Measurements from ENCODE around the gene MYBL2. TPM values are rescaled to one million over a fixed set of nuclear protein-coding genes. Genes with fewer than 3 reads are reported as not detected.

Gene MYBL2
- total and polyA plus RNA-seq, 2 donors (not counting 1 experiment from before 2014, with no cell fraction given), result 2.7 to 35.8 TPM

- no peaks in the 10 kb centered on the region for H3K9me3 Mint-ChIP-seq (ENCODE audit: insufficient read depth)
- no peaks in the 10 kb centered on the region for H3K27me3 Mint-ChIP-seq
- H2AFZ ChIP-seq (ENCODE audit: insufficient read depth, low read depth, low read length, poor library complexity, severe bottlenecking), result no peak overlapping the region
- no peaks in the 10 kb centered on the region for H3K27me3 ChIP-seq (replicated peaks in 1 of 4; ENCODE audit: control extremely low read depth in 1 of 4, control insufficient read depth in 3 of 4, insufficient read depth in 4 of 4, low read length in 3 of 4)
- intact Hi-C loops (cut with micrococcal nuclease), result no loop called here
- H3K27ac Mint-ChIP-seq, result no peak overlapping the region
- H3K4me2 ChIP-seq (replicated peaks; ENCODE audit: low read depth, low read length, poor library complexity, severe bottlenecking), result no peak overlapping the region
- WGBS (ENCODE audit: insufficient coverage), result 100% methylated on average over 2 of the region's 2 CpGs
- no peaks in the 10 kb centered on the region for H4K20me1 ChIP-seq (ENCODE audit: control insufficient read depth, insufficient read depth, low read length, poor library complexity, severe bottlenecking)
- no peaks in the 10 kb centered on the region for H3K79me2 ChIP-seq (ENCODE audit: control insufficient read depth, insufficient read depth, low read length)
- peaks cover 36% of the 10 kb centered on the region for H3K4me1 Mint-ChIP-seq
- no peak overlapping the region for H3K4me3 ChIP-seq (ENCODE audit: control extremely low read depth in 1 of 5, extremely low read depth in 1 of 5, insufficient read depth in 1 of 5, low read depth in 2 of 5, low read length in 4 of 5)
- POLR2A ChIA-PET, result no interaction called here
- peaks cover 0 to 2% of the 10 kb centered on the region in 2 experiments for H3K36me3 ChIP-seq (replicated peaks in 1 of 2; ENCODE audit: control extremely low read depth in 1 of 2, control insufficient read depth in 1 of 2, extremely low read depth in 1 of 2, insufficient read depth in 2 of 2, low read length in 1 of 2)
- H3K4me3 Mint-ChIP-seq, result no peak overlapping the region
- peaks cover 0 to 6% (median 4%) of the 10 kb centered on the region in 3 donors for H3K9me3 ChIP-seq (ENCODE audit: control extremely low read depth in 1 of 3, control insufficient read depth in 2 of 3, insufficient read depth in 1 of 3, low read length in 2 of 3)
- CTCF ChIA-PET, result interaction anchor here (1.0 kb wide), 1 partner anchor 32 kb away, joined by 3 read pairs; no protein-coding TSS in a partner anchor
- DNase-seq (no peak), ATAC-seq (ENCODE audit: low read depth) (no peak)
- no peak overlapping the region for H3K27ac ChIP-seq (ENCODE audit: low read length in 2 of 2)
- H3K9ac ChIP-seq (ENCODE audit: low read length), result no peak overlapping the region
- H3K4me1 ChIP-seq (ENCODE audit: control insufficient read depth in 2 of 2, insufficient read depth in 2 of 2, low read length in 2 of 2), result peaks cover 17 to 30% of the 10 kb centered on the region in 2 donors
- TF ChIP-seq EZH2 (IDR thresholded peaks at IDR 0.05; ENCODE audit: borderline replicate concordance, insufficient read depth, low read depth, low read length, poor library complexity, severe bottlenecking), result no peak
- no peak for TF ChIP-seq CTCF (IDR thresholded peaks at IDR 0.05)
These were observed 58.8 kb downstream of the MYBL2 start for GRCh38 chr20:43725666-43726065.

GRCh38 chr20:43726333-43726732 is 59.4 kb downstream of the MYBL2 start:
- ChIA-PET POLR2A (no interaction called here), CTCF (no interaction called here)
- no peak for DNase-seq
- Histone ChIP-seq H3K9ac (ENCODE audit: low read length) (no peak overlapping the region), H2AFZ (ENCODE audit: insufficient read depth, low read depth, low read length, poor library complexity, severe bottlenecking) (no peak overlapping the region), H3K4me1 (ENCODE audit: control insufficient read depth in 2 of 2, insufficient read depth in 2 of 2, low read length in 2 of 2) (peaks cover 17 to 30% of the 10 kb centered on the region in 2 donors), H3K79me2 (ENCODE audit: control insufficient read depth, insufficient read depth, low read length) (no peaks in the 10 kb centered on the region), H3K4me3 (ENCODE audit: control extremely low read depth in 1 of 5, extremely low read depth in 1 of 5, insufficient read depth in 1 of 5, low read depth in 2 of 5, low read length in 4 of 5) (no peak overlapping the region), H3K36me3 (replicated peaks in 1 of 2; ENCODE audit: control extremely low read depth in 1 of 2, control insufficient read depth in 1 of 2, extremely low read depth in 1 of 2, insufficient read depth in 2 of 2, low read length in 1 of 2) (peaks cover 0 to 2% of the 10 kb centered on the region in 2 experiments), H3K27me3 (replicated peaks in 1 of 4; ENCODE audit: control extremely low read depth in 1 of 4, control insufficient read depth in 3 of 4, insufficient read depth in 4 of 4, low read length in 3 of 4) (no peaks in the 10 kb centered on the region), H3K9me3 (ENCODE audit: control extremely low read depth in 1 of 3, control insufficient read depth in 2 of 3, insufficient read depth in 1 of 3, low read length in 2 of 3) (peaks cover 0 to 6% (median 4%) of the 10 kb centered on the region in 3 donors), H3K4me2 (replicated peaks; ENCODE audit: low read depth, low read length, poor library complexity, severe bottlenecking) (no peak overlapping the region), H4K20me1 (ENCODE audit: control insufficient read depth, insufficient read depth, low read length, poor library complexity, severe bottlenecking) (no peaks in the 10 kb centered on the region), H3K27ac (ENCODE audit: low read length in 2 of 2) (no peak overlapping the region)
- TF ChIP-seq CTCF (IDR thresholded peaks at IDR 0.05), result no peak
- no peak for TF ChIP-seq EZH2 (IDR thresholded peaks at IDR 0.05; ENCODE audit: borderline replicate concordance, insufficient read depth, low read depth, low read length, poor library complexity, severe bottlenecking)
- peaks cover 37% of the 10 kb centered on the region for H3K4me1 Mint-ChIP-seq
- intact Hi-C loops (cut with micrococcal nuclease), result no loop called here
- no peak for ATAC-seq (ENCODE audit: low read depth)
- H3K27ac Mint-ChIP-seq, result no peak overlapping the region
- 93% methylated on average over 10 of the region's 10 CpGs for WGBS (ENCODE audit: insufficient coverage)
- H3K9me3 Mint-ChIP-seq (ENCODE audit: insufficient read depth), result no peaks in the 10 kb centered on the region
- H3K4me3 Mint-ChIP-seq, result no peak overlapping the region
- no peaks in the 10 kb centered on the region for H3K27me3 Mint-ChIP-seq

Measured in B cell (primary cell).